K562 (cell line): Measurements from ENCODE around the gene SBF1.

ENCODE experiments used
- ATF6 ChIP-seq: sonication (generic); formaldehyde crosslinking; IDR thresholded peaks from 2 replicates; pipeline ENCODE4 v1.4.0; 2020; ENCODE audit warnings: mild to moderate bottlenecking, missing genetic modification reagents
- FOXA1 ChIP-seq: fragments of 450-650 bp; IDR thresholded peaks from 2 replicates; pipeline ENCODE4 v1.6.1; 2016; ENCODE audit warnings: mild to moderate bottlenecking, borderline replicate concordance
- HNRNPH1 ChIP-seq: fragments of 200-400 bp; formaldehyde crosslinking; optimal IDR thresholded peaks from 2 replicates; pipeline ENCODE3; 2017; ENCODE audit warnings: low read depth, mild to moderate bottlenecking, low read length, moderate library complexity
- HNRNPLL ChIP-seq: fragments of 200-400 bp; formaldehyde crosslinking; IDR thresholded peaks from 2 replicates; pipeline ENCODE4 v1.6.1; 2017; ENCODE audit warnings: low read length, low read depth, mild to moderate bottlenecking; ENCODE audit not compliant: poor library complexity, severe bottlenecking
- KLF1 ChIP-seq: fragments of 450-650 bp; IDR thresholded peaks from 2 replicates; pipeline ENCODE4 v1.6.1; 2016; ENCODE audit warnings: missing genetic modification characterization, missing compliant biosample characterization
- MEF2A ChIP-seq: IDR thresholded peaks from 2 replicates; pipeline ENCODE4 v1.6.1; 2011; ENCODE audit warnings: low read depth, mild to moderate bottlenecking, low read length, moderate library complexity; ENCODE audit not compliant: control insufficient read depth
- NBN ChIP-seq: fragments of 450-650 bp; IDR thresholded peaks from 2 replicates; pipeline ENCODE4 v1.6.1; 2016; ENCODE audit warnings: low read depth, mild to moderate bottlenecking
- TAF9B ChIP-seq: fragments of 450-650 bp; IDR thresholded peaks from 2 replicates; pipeline ENCODE4 v1.6.1; 2018; ENCODE audit warnings: mild to moderate bottlenecking; ENCODE audit not compliant: partially characterized antibody
- U2AF2 ChIP-seq: fragments of 200-400 bp; formaldehyde crosslinking; optimal IDR thresholded peaks from 2 replicates; pipeline ENCODE3; 2017; ENCODE audit warnings: low read depth, mild to moderate bottlenecking, low read length
- USF2 ChIP-seq: sonication (generic); formaldehyde crosslinking; IDR thresholded peaks from 2 replicates; pipeline ENCODE4 v1.5.0; 2020; ENCODE audit warnings: missing genetic modification reagents
- ZC3H4 ChIP-seq: sonication (generic); formaldehyde crosslinking; IDR thresholded peaks from 2 replicates; pipeline ENCODE4 v1.9.0; 2021; ENCODE audit warnings: missing genetic modification reagents, borderline replicate concordance
- TF ChIP-seq, protein P1 (sequence below), 3 experiments: IDR thresholded peaks in 2 of 3; conservative IDR thresholded peaks in 1 of 3; 2 replicates each; pipeline ENCODE4 v1.5.1; 2011 to 2012; ENCODE audit warnings: low read length in 3 of 3, mild to moderate bottlenecking in 3 of 3, control low read depth in 2 of 3, improper control_type of control experiment in 1 of 3, inconsistent platforms in 1 of 3, low read depth in 1 of 3, mixed read lengths in 1 of 3, moderate library complexity in 1 of 3; ENCODE audit not compliant: insufficient read depth in 2 of 3

DNA sequence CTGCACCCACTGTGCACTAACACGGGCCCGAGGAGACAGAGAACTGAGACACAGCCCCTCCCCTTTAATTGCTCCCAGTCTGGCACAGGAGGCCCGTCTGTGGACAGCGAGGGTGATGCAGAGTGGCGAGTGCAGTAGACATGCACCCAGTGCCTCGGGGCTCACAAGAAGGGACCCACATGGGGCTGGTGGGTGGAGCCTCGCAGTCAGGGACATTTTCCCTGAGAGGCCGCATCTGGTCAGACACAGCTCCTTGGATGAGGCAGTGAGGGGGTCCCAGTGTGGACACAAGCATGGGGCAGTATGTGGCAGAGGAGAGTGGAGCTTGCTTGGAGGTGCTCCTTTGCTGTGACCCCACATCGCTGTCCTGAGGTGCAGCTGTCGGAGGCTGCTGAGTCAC, 54.8 kb downstream of the SBF1 start:
- TF ChIP-seq ATF6 (CRISPR knock-in tag) (no peak), USF2 (CRISPR knock-in tag) (no peak), KLF1 (no peak), NBN (no peak), HNRNPLL (no peak), U2AF2 (no peak), TAF9B (no peak), HNRNPH1 (no peak), MEF2A (no peak), ZC3H4 (CRISPR knock-in tag) (no peak), FOXA1 (no peak)
- TF ChIP-seq, protein P1, sequence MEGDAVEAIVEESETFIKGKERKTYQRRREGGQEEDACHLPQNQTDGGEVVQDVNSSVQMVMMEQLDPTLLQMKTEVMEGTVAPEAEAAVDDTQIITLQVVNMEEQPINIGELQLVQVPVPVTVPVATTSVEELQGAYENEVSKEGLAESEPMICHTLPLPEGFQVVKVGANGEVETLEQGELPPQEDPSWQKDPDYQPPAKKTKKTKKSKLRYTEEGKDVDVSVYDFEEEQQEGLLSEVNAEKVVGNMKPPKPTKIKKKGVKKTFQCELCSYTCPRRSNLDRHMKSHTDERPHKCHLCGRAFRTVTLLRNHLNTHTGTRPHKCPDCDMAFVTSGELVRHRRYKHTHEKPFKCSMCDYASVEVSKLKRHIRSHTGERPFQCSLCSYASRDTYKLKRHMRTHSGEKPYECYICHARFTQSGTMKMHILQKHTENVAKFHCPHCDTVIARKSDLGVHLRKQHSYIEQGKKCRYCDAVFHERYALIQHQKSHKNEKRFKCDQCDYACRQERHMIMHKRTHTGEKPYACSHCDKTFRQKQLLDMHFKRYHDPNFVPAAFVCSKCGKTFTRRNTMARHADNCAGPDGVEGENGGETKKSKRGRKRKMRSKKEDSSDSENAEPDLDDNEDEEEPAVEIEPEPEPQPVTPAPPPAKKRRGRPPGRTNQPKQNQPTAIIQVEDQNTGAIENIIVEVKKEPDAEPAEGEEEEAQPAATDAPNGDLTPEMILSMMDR (IDR thresholded peaks at IDR 0.05 in 2 of 3, conservative IDR thresholded peaks at IDR 0.05 in 1 of 3; ENCODE audit: insufficient read depth in 2 of 3, low read depth in 1 of 3, low read length in 3 of 3), result no peak
